ENCODE measurements around the gene VEZT.

GRCh38 chr12:95213928-95214327 lies 3.7 kb upstream of the VEZT start:
- TF ChIP-seq CTCF (conservative IDR thresholded peaks at IDR 0.05): no peak
- no peak for TF ChIP-seq ZFX (IDR thresholded peaks at IDR 0.05)

All from C4-2B (cell line).